Loucy (cell line): ENCODE measurements around the gene TMEM258.

ENCODE experiments used
- CTCF ChIP-seq: fragments of 200-600 bp; sonication (generic); conservative IDR thresholded peaks from 2 replicates; pipeline ENCODE4 v1.5.1; 2014; ENCODE audit warnings: mild to moderate bottlenecking, antibody characterized with exemption, low read length
- EZH2phosphoT487 ChIP-seq: fragments of 200-600 bp; IDR thresholded peaks from 2 replicates; pipeline ENCODE4 v1.6.1; 2018; ENCODE audit warnings: antibody characterized with exemption, mild to moderate bottlenecking, moderate library complexity, borderline replicate concordance

DNA sequence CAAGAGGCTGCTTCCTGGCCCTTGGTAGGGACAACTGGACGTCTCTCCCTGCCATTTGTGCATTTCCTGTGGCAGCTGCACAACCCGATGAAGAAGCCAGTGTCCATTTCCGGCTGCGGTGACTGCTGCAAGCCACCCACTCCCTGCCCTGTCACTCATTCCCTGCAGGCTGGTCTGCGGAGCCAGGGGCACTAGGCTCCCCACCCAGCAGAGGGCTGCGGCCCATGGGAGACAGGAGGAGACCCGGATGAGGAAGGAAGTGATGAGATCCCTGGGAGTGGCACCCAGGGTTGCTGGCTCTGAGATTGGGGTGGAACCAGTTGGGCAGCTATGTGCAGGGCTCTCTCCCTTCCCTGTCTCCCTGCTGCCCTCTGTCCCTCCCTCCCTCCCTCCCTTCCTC is 50.0 kb downstream of the TMEM258 start:
- no peak for TF ChIP-seq CTCF
- TF ChIP-seq EZH2phosphoT487: no peak
